Measurements from ENCODE around the gene DNASE1L2. TPM values are rescaled to one million over a fixed set of nuclear protein-coding genes. Genes with fewer than 3 reads are reported as not detected.

DNASE1L2 gene
- total and polyA plus RNA-seq, 2 of the 8 experiments (the other 6 are each of a cell fraction or from before 2014, with no cell fraction given): 0.35 to 0.97 TPM

DNA sequence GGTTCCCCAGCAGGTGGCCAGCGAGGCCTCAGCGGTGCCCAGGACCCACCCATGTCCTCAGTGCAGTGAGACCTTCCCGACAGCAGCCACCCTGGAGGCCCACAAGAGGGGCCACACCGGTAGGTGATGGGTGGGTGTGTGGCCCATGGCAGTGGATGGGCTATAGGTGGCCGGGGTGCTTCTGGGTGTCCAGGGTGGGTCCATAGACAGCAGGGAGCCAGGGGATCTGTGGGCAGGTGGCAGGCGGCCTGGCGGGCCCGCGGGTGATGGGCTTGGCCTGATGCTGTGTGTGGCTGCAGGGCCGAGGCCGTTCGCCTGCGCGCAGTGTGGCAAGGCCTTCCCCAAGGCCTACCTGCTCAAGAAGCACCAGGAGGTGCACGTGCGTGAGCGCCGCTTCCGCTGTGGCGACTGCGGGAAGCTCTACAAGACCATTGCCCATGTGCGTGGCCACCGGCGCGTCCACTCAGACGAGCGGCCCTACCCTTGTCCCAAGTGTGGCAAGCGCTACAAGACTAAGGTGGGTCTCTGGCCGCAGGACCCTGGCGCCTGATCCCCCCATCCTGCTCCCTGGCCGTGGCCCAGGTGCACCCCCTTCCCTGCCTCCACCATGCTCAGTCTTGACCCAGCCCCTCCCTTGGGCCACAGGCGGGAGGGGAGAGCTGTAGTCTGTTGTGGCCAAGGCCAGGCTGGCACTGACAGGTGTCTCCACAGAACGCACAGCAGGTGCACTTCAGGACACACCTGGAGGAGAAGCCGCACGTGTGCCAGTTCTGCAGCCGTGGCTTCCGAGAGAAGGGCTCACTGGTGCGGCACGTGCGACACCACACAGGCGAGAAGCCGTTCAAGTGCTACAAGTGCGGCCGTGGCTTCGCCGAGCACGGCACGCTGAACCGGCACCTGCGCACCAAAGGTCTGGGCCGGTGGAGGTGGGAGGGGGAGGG lies 2.1 kb upstream of the DNASE1L2 start:
- Histone ChIP-seq H4K91ac (replicated peaks; ENCODE audit: insufficient read length, low read length) (no peak overlapping the region), H2BK5ac (ENCODE audit: low read depth, low read length) (no peak overlapping the region), H2BK20ac (ENCODE audit: low read length) (no peak overlapping the region), H3K9ac (replicated peaks in 1 of 4; ENCODE audit: extremely low read depth in 1 of 4, low read depth in 3 of 4, low read length in 3 of 4) (no peak overlapping the region), H3K4ac (replicated peaks; ENCODE audit: insufficient read length, low read depth, low read length) (no peak overlapping the region), H3K27me3 (replicated peaks in 1 of 4; ENCODE audit: control insufficient read depth in 3 of 4, extremely low read depth in 1 of 4, insufficient read depth in 3 of 4, low read length in 3 of 4) (peaks cover 4 to 20% (median 16%) of the 10 kb centered on the region in 4 experiments; a peak in 6 of 7 replicates), H4K8ac (ENCODE audit: extremely low read depth, insufficient read depth, low read length) (no peak overlapping the region; the same call in 1 of the 2 replicates), H3K18ac (ENCODE audit: extremely low read depth, low read length) (no peak overlapping the region), H3K36me3 (ENCODE audit: control insufficient read depth in 2 of 4, insufficient read depth in 4 of 4, low read length in 3 of 4) (peaks cover 3 to 48% (median 6%) of the 10 kb centered on the region in 4 experiments; a peak in 5 of 8 replicates), H3K56ac (replicated peaks; ENCODE audit: insufficient read length, low read depth, low read length) (no peak overlapping the region), H4K20me1 (replicated peaks in 1 of 2; ENCODE audit: control insufficient read depth in 1 of 2, insufficient read depth in 2 of 2, low read length in 2 of 2) (peaks cover 3 to 16% of the 10 kb centered on the region in 2 experiments), H3K27ac (ENCODE audit: low read depth, low read length) (no peak overlapping the region), H2BK12ac (ENCODE audit: low read depth, low read length) (no peak overlapping the region), H3K4me1 (replicated peaks in 1 of 4; ENCODE audit: control insufficient read depth in 3 of 4, insufficient read depth in 4 of 4, low read length in 3 of 4) (peaks cover 0 to 19% (median 10%) of the 10 kb centered on the region in 4 experiments; a peak in 5 of 7 replicates), H4K5ac (ENCODE audit: insufficient read length, low read depth, low read length) (no peak overlapping the region), H2AK5ac (ENCODE audit: low read depth, low read length) (no peak overlapping the region), H3K4me3 (ENCODE audit: extremely low read depth in 1 of 4, insufficient read depth in 2 of 4, low read depth in 3 of 4, low read length in 4 of 4) (no peak overlapping the region), H2BK15ac (ENCODE audit: low read length) (no peak overlapping the region), H3K9me3 (ENCODE audit: insufficient read depth in 2 of 2, low read depth in 1 of 2, low read length in 1 of 2) (no peaks in the 10 kb centered on the region), H3K23me2 (ENCODE audit: low read depth, low read length) (peaks cover 16% of the 10 kb centered on the region; the same call in 1 of the 2 replicates), H3K23ac (ENCODE audit: insufficient read length) (no peak overlapping the region), H3K79me1 (ENCODE audit: low read depth, low read length) (no peaks in the 10 kb centered on the region), H3K14ac (ENCODE audit: insufficient read length) (no peak overlapping the region), H2BK120ac (replicated peaks; ENCODE audit: low read depth, low read length) (no peak overlapping the region), H2AFZ (ENCODE audit: low read length) (no peak overlapping the region), H3K79me2 (ENCODE audit: control insufficient read depth in 1 of 2, insufficient read depth in 2 of 2, low read length in 2 of 2) (no peaks in the 10 kb centered on the region), H3K4me2 (ENCODE audit: insufficient read depth in 1 of 2, low read depth in 2 of 2, low read length in 2 of 2) (no peak overlapping the region)
- DNase-seq (ENCODE audit: low read depth in 1 of 2, low spot score in 2 of 2): no peak
- WGBS, 2 experiments (ENCODE audit: extremely low coverage in 1 of 2, insufficient coverage in 1 of 2, insufficient read length in 1 of 2, insufficient replicate concordance in 2 of 2, low coverage in 1 of 2, low lambda C conversion rate in 2 of 2, missing lambda C conversion rate in 1 of 2): 96% methylated on average over 50 of the region's 51 CpGs; no CpG with 5 or more reads in 1 of the 2 experiments
- ChIA-PET CTCF (ENCODE audit: partially characterized antibody) (interaction anchor here (0.6 to 2.7 kb wide), 3 partner anchors 11 to 39 kb away, joined by 3 to 9 read pairs (median 3); no protein-coding TSS in a partner anchor), POLR2A (ENCODE audit: partially characterized antibody) (interaction anchor here (0.6 to 3.1 kb wide), 4 partner anchors 18 to 28 kb away, joined by 3 to 14 read pairs (median 4); partner anchors contain the start of gene ECI1)
- FAIRE-seq: no peak
- TF ChIP-seq EGR1 (IDR thresholded peaks at IDR 0.05; ENCODE audit: borderline replicate concordance, low read depth, low read length): no peak
- TF ChIP-seq BCL11A (IDR thresholded peaks at IDR 0.05; ENCODE audit: low read depth in 2 of 2, low read length in 2 of 2): no peak
- no peak for TF ChIP-seq JUND (IDR thresholded peaks at IDR 0.05; ENCODE audit: low read length)
- TF ChIP-seq NANOG (IDR thresholded peaks at IDR 0.05; ENCODE audit: insufficient read depth, low read depth, low read length, poor library complexity, severe bottlenecking): no peak
- TF ChIP-seq SRF (IDR thresholded peaks at IDR 0.05; ENCODE audit: low read depth, low read length): no peak
- no peak for TF ChIP-seq KDM5A (IDR thresholded peaks at IDR 0.05; ENCODE audit: low read length)
- TF ChIP-seq RBBP5 (IDR thresholded peaks at IDR 0.05; ENCODE audit: borderline replicate concordance, low read depth, low read length): no peak
- no peak for TF ChIP-seq SP4 (IDR thresholded peaks at IDR 0.05; ENCODE audit: low read length)
- TF ChIP-seq FOSL1 (IDR thresholded peaks at IDR 0.05; ENCODE audit: insufficient read depth, low read depth, low read length): no peak
- TF ChIP-seq TEAD4 (IDR thresholded peaks at IDR 0.05; ENCODE audit: low read depth, low read length): no peak
- TF ChIP-seq, protein P1, sequence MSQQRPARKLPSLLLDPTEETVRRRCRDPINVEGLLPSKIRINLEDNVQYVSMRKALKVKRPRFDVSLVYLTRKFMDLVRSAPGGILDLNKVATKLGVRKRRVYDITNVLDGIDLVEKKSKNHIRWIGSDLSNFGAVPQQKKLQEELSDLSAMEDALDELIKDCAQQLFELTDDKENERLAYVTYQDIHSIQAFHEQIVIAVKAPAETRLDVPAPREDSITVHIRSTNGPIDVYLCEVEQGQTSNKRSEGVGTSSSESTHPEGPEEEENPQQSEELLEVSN (IDR thresholded peaks at IDR 0.05): no peak

All from H1 (cell line).